A549 (cell line): ENCODE measurements around the gene TMEM19. TPM values are rescaled to one million over a fixed set of nuclear protein-coding genes. Genes with fewer than 3 reads are reported as not detected.

Experiments
- ATAC-seq, 2 experiments: fragments of 200-7000 bp in 1 of 2; fragments of >200 bp in 1 of 2; cut with Nextera tagmentation in 1 of 2; cut with Tn5 transposase in 1 of 2; 3 replicates each; pipeline versions ENCODE4 v1.8.0 to v1.9.1; 2018 to 2020; ENCODE audit warnings: mild to moderate bottlenecking in 1 of 2, moderate library complexity in 1 of 2
- CTCF ChIA-PET: fragments of 300-600 bp; sonication (Branson Sonifier 250); formaldehyde crosslinking; extraction: SDS; loops from one replicate; lab custom pipeline; 2021; ENCODE audit warnings: antibody characterized with exemption, inconsistent platforms; lab: Yijun Ruan, JAX
- POLR2A ChIA-PET: fragments of 350-600 bp; formaldehyde crosslinking; extraction: SDS; loops from one replicate; lab custom pipeline; 2021; ENCODE audit warnings: antibody characterized with exemption, inconsistent platforms; lab: Yijun Ruan, JAX
- DNase-seq, 2 experiments: peaks; one replicate each; pipeline versions ENCODE4 v3.0.0 to v3.0.0-alpha.2; 2011 to 2016; ENCODE audit warnings: low read depth in 1 of 2, low spot score in 1 of 2
- FAIRE-seq: peaks from 2 replicates; lab custom pipeline; 2011; peaks lifted over from hg19 to GRCh38; lab: Jason Lieb, UNC
- H3K27ac ChIP-seq, 2 experiments: fragments of >200 bp; sonication (Bioruptor Twin); formaldehyde crosslinking; 3 replicates each; pipeline ENCODE4 v1.5.1; 2016 to 2017
- H3K4me1 ChIP-seq: fragments of >200 bp; sonication (Bioruptor Twin); formaldehyde crosslinking; 3 replicates; pipeline ENCODE4 v1.6.1; 2016
- H3K4me2 ChIP-seq: fragments of >200 bp; sonication (Bioruptor Twin); formaldehyde crosslinking; 3 replicates; pipeline ENCODE4 v1.6.1; 2016
- H3K4me3 ChIP-seq: fragments of >200 bp; sonication (Bioruptor Twin); formaldehyde crosslinking; 3 replicates; pipeline ENCODE4 v1.5.1; 2016
- H3K9me3 ChIP-seq: fragments of >200 bp; sonication (Bioruptor Twin); formaldehyde crosslinking; 3 replicates; pipeline ENCODE4 v1.6.1; 2016
- CEBPB ChIP-seq, 2 experiments: fragments of >200 bp in 1 of 2; sonication (Bioruptor Twin) in 1 of 2; formaldehyde crosslinking in 1 of 2; IDR thresholded peaks; 2 replicates each; pipeline ENCODE4 v1.6.1; 2012 to 2016
- E2F6 ChIP-seq: IDR thresholded peaks from 2 replicates; pipeline ENCODE4 v1.6.1; 2012; ENCODE audit warnings: low read depth, borderline replicate concordance
- EHF ChIP-seq: fragments of 250-450 bp; sonication (Bioruptor Pico); IDR thresholded peaks from 2 replicates; pipeline ENCODE4 v1.5.0; 2020; ENCODE audit warnings: mild to moderate bottlenecking
- FOSB ChIP-seq: fragments of 250-450 bp; sonication (Bioruptor Pico); IDR thresholded peaks from 2 replicates; pipeline ENCODE4 v1.5.0; 2020; ENCODE audit warnings: mild to moderate bottlenecking, moderate library complexity
- FOSL2 ChIP-seq, 2 experiments: fragments of 450-650 bp in 1 of 2; fragments of >200 bp in 1 of 2; sonication (Bioruptor Twin) in 1 of 2; formaldehyde crosslinking; IDR thresholded peaks; 2 replicates each; pipeline versions ENCODE4 v1.5.0 to v1.6.1; 2016 to 2020; ENCODE audit warnings: mild to moderate bottlenecking in 1 of 2, moderate library complexity in 1 of 2
- JUNB ChIP-seq: fragments of >200 bp; sonication (Bioruptor Twin); formaldehyde crosslinking; IDR thresholded peaks from 2 replicates; pipeline ENCODE4 v1.6.1; 2016
- MAX ChIP-seq: IDR thresholded peaks from 2 replicates; pipeline ENCODE4 v1.6.1; 2012
- PHF8 ChIP-seq: fragments of 200-600 bp; sonication (generic); IDR thresholded peaks from 2 replicates; pipeline ENCODE4 v1.6.1; 2016; ENCODE audit warnings: low read depth, mild to moderate bottlenecking, antibody characterized with exemption, moderate library complexity, borderline replicate concordance
- TP53 ChIP-seq: fragments of 250-450 bp; sonication (Bioruptor Pico); IDR thresholded peaks from 2 replicates; pipeline ENCODE4 v1.5.0; 2021; ENCODE audit warnings: mild to moderate bottlenecking, moderate library complexity
- whole genome bisulfite sequencing: methylation state at CpG from one replicate; pipeline ENCODE4 v1.1.6; 2017; ENCODE audit errors: missing lambda C conversion rate; 5-methylcytosine and 5-hydroxymethylcytosine counted together
- polyA plus RNA-seq, 4 experiments: library from polyadenylated mRNA; depleted of rRNA in 3 of 4; stranded (reverse); fragments of >200 nt; fragmentation: RNase III in 1 of 4; extraction: RNeasy Plus Mini Kit Qiagen cat#74134 plus additional on column Dnase treatment in 1 of 4; gene quantifications; 2 replicates in 3 of 4; 3 replicates in 1 of 4; pipeline ENCODE4 v1.2.3, GENCODE V29; 2011 to 2017
- TF ChIP-seq, protein P1 (sequence below): fragments of 250-450 bp; sonication (Bioruptor Pico); IDR thresholded peaks from 2 replicates; pipeline ENCODE4 v1.5.0; 2021; ENCODE audit warnings: mild to moderate bottlenecking, moderate library complexity, borderline replicate concordance

The TMEM19 gene
- polyA plus RNA-seq, 2 of the 4 experiments (the other 2 are of a cell fraction): 43.2 to 78.8 TPM

- no peak for TF ChIP-seq TP53 (CRISPR knock-in tag)
Measured at GRCh38 chr12:71708658-71709057, 22.8 kb downstream of the TMEM19 start (continued).

GRCh38 chr12:71710276-71711125, 24.6 kb downstream of the TMEM19 start:
- H3K4me2 ChIP-seq: peak overlapping the region; percentile 61
- CTCF ChIA-PET: interaction anchor here (1.0 to 2.6 kb wide), 3 partner anchors 9 to 70 kb away, joined by 4 to 8 read pairs (median 5); partner anchors contain the start of gene TMEM19
- TF ChIP-seq E2F6: peak; percentile 61; the same call in 1 of the 2 replicates
- TF ChIP-seq JUNB: peak; percentile 73
- TF ChIP-seq PHF8: no peak
- TF ChIP-seq FOSL2 (IDR thresholded peaks at IDR 0.05): peak; percentile 80
- TF ChIP-seq FOSL2 (CRISPR knock-in tag; IDR thresholded peaks at IDR 0.05): peak; percentile 80
- peak; percentile 61 for TF ChIP-seq MAX
- TF ChIP-seq FOSB (CRISPR knock-in tag): no peak
- TF ChIP-seq CEBPB (IDR thresholded peaks at IDR 0.05): peak; percentile 30 to 71; a peak in 3 of 4 replicates
- TF ChIP-seq, all 56 proteins: peak for 5
- Histone ChIP-seq H3K27ac (peak overlapping the region; percentile 47 to 66; a peak in 4 of 6 replicates), H3K9me3 (peaks cover 13% of the 10 kb centered on the region), H3K4me3 (no peak overlapping the region), H3K4me1 (peaks cover 15% of the 10 kb centered on the region)
- POLR2A ChIA-PET: no interaction called here
- DNase-seq (peak; percentile 52 to 69), ATAC-seq (peak; percentile 98), FAIRE-seq (no peak)
- 34% methylated on average over 7 of the region's 7 CpGs for WGBS

DNA sequence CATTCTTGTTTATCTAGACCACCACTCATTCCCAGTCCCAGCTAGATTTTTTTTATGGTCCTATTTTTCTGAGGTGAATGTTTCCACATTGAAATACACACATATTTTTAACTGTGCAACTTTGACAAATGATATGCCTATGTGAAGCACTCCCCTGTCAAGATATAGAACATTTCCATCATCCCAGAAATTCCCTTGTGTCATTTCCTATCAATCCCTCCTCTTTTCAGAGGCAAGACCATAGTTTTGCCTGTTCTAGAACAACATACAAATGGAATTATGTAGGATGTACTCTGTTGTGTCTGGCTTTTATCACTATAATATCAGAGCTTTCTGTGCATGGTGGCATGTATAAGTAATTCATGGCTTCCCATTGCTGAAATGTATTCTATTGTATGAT, 32.7 kb downstream of the TMEM19 start:
- Histone ChIP-seq H3K4me3 (no peak overlapping the region), H3K27ac (no peak overlapping the region), H3K4me2 (no peak overlapping the region), H3K4me1 (no peaks in the 10 kb centered on the region), H3K9me3 (peaks cover 8% of the 10 kb centered on the region)
- FAIRE-seq (no peak), DNase-seq (no peak), ATAC-seq (no peak)
- POLR2A ChIA-PET: no interaction called here
- TF ChIP-seq, protein P1, sequence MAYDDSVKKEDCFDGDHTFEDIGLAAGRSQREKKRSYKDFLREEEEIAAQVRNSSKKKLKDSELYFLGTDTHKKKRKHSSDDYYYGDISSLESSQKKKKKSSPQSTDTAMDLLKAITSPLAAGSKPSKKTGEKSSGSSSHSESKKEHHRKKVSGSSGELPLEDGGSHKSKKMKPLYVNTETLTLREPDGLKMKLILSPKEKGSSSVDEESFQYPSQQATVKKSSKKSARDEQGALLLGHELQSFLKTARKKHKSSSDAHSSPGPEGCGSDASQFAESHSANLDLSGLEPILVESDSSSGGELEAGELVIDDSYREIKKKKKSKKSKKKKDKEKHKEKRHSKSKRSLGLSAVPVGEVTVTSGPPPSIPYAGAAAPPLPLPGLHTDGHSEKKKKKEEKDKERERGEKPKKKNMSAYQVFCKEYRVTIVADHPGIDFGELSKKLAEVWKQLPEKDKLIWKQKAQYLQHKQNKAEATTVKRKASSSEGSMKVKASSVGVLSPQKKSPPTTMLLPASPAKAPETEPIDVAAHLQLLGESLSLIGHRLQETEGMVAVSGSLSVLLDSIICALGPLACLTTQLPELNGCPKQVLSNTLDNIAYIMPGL (CRISPR knock-in tag): no peak
- CTCF ChIA-PET: interaction anchor here (1.5 kb wide), 1 partner anchor 32 kb away, joined by 8 read pairs; the partner anchor contains the start of gene TMEM19

DNA sequence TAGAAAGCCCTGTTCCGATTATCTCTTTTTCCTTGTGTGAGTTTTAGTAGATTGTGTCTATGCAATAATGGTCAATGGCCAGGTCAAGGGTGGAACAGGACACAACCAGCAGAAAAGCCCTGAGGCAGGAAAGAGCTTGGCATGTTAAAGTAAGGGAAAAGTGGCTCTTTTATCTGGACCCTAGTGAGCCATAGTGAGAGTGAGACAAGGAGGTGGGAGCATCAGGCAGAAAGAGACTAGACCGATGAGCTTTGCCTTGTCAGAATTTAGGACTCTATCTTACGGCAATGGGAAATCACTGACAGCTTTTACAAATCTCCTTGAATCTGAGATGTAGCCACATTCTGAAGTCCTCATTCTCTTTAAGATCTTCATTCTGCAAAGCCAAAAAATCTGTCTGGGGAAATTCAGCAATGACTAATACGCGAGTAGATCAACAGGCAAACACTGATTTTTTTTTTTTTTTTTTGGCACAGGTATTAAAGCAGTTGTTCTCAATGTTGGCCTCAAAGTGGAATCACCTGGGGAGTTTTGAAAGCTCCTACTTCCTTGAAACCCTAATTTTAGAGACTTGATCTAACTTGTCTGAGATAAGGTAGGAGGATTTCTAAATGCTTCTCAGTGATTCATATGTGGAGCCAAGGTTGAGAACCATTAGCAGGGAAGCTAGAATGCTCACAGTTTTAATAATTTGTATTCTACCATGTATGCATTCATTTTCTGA, 33.9 kb downstream of the TMEM19 start:
- H3K27ac ChIP-seq: no peak overlapping the region
- H3K9me3 ChIP-seq: no peaks in the 10 kb centered on the region; the same call in 2 of the 3 replicates
- DNase-seq (no peak), ATAC-seq (no peak)
- CTCF ChIA-PET: interaction anchor here (1.2 to 1.3 kb wide), 2 partner anchors 8 to 27 kb away, joined by 3 to 5 read pairs; no protein-coding TSS in a partner anchor
- H3K4me1 ChIP-seq: no peaks in the 10 kb centered on the region
- no peak overlapping the region for H3K4me2 ChIP-seq
- H3K4me3 ChIP-seq: no peak overlapping the region
- no peak for TF ChIP-seq EHF
- TF ChIP-seq, all 56 proteins: peak for 0
- POLR2A ChIA-PET: no interaction called here
- no peak for FAIRE-seq
- WGBS: 82% methylated on average over 5 of the region's 5 CpGs
